ENCODE measurements around the gene NKX2-1. TPM values are rescaled to one million over a fixed set of nuclear protein-coding genes. Genes with fewer than 3 reads are reported as not detected.
A peak's percentile ranks its signal among the peaks of the same experiment; 100 is the strongest.

NKX2-1 gene
- total and polyA plus RNA-seq, 10 of the 15 experiments (the other 5 are each of a cell fraction or from before 2014, with no cell fraction given): 0.03 TPM; not detected in 9

DNA sequence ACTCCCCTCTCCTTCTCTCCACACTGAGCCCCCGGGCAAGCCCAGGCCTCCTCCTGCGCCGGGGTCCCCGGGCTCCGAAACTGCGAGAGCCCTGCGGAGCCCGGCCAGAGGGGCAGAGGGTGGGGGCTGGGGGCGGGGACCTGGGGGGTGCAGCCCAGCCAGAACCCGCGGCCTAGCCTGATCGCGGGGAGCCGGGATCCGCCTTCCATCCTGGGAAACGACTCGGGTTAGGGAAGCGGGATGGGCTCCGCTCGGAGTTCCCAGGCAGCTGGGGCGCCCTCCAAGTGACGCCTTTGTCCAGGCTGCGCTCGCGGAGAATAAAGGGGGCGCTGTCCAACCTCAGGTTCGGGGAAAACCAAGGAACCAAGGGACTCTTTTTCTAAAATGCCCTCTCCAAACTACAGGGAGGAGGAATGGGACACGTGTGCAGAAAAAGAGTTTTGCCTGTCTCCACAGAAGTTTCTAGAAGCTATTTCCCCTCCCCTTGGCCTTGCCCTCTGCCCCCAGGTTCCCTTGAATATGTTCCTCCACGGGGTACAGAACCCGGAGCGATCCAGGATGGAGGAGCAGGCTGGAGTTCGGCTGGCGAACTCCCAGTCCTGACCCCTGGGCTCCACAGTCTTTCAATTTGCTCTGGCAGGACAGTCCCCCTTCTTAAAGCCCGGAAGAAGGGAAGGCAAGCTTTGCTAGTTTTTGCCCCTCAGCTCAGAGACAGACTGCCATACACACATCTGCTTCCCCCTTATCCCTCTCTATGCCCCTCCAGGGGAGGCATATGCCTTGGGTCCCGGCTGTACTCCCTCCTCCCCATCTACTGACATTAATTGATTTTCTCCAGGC is 13.9 kb downstream of the NKX2-1 start (continued):
- TF ChIP-seq, protein P1, sequence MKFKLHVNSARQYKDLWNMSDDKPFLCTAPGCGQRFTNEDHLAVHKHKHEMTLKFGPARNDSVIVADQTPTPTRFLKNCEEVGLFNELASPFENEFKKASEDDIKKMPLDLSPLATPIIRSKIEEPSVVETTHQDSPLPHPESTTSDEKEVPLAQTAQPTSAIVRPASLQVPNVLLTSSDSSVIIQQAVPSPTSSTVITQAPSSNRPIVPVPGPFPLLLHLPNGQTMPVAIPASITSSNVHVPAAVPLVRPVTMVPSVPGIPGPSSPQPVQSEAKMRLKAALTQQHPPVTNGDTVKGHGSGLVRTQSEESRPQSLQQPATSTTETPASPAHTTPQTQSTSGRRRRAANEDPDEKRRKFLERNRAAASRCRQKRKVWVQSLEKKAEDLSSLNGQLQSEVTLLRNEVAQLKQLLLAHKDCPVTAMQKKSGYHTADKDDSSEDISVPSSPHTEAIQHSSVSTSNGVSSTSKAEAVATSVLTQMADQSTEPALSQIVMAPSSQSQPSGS (IDR thresholded peaks at IDR 0.05; ENCODE audit: low read length): no peak
- no peak for TF ChIP-seq POU2F2 (IDR thresholded peaks at IDR 0.05; ENCODE audit: borderline replicate concordance, low read depth, low read length)
- no peak for TF ChIP-seq RB1 (IDR thresholded peaks at IDR 0.05; ENCODE audit: borderline replicate concordance)
- TF ChIP-seq MXI1 (IDR thresholded peaks at IDR 0.05; ENCODE audit: low read depth, low read length): no peak
- TF ChIP-seq, protein P2, sequence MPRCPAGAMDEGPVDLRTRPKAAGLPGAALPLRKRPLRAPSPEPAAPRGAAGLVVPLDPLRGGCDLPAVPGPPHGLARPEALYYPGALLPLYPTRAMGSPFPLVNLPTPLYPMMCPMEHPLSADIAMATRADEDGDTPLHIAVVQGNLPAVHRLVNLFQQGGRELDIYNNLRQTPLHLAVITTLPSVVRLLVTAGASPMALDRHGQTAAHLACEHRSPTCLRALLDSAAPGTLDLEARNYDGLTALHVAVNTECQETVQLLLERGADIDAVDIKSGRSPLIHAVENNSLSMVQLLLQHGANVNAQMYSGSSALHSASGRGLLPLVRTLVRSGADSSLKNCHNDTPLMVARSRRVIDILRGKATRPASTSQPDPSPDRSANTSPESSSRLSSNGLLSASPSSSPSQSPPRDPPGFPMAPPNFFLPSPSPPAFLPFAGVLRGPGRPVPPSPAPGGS (IDR thresholded peaks at IDR 0.05; ENCODE audit: borderline replicate concordance, insufficient read depth, low read depth, low read length, poor library complexity, severe bottlenecking): no peak

DNA sequence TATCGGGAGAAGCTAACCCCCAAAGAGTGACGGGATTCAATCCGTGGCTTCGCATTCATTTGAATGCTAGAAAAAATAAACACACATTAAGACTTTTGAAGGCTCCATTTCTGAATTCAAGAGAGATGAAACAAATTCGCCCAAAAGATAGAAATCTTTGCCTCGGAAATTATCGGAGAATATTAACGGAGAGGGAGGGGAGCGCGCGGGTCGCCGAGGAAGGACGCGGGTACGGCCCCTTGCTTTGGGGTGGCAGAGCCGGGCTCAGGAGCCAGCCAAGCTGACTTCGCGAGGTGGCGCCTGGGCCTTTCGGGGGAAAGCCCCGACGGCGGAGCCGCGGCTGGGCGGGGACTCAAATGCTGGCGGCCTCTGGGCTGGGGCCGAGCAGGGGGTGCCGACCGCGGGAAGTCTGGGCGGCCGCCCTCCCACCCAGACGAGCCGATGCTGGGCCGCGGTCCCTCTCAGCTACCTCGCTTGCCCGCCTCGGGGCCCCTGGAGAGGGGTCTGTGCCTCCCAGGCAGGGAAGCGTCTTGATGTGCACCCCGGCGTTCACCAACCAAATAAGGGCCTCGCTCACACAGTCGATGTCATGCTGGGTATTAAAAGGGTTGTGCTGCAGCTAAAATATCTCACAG is 14.7 kb downstream of the NKX2-1 start:
- peaks cover 2 to 5% of the 10 kb centered on the region in 2 experiments; a peak in 3 of 4 replicates for H3K27me3 ChIP-seq (replicated peaks in 1 of 2; ENCODE audit: control insufficient read depth in 2 of 2, insufficient read depth in 2 of 2, low read length in 1 of 2)
- no peak overlapping the region for H3K4me3 ChIP-seq
- no peaks in the 10 kb centered on the region for H3K79me2 ChIP-seq (ENCODE audit: control insufficient read depth, insufficient read depth, low read length)
- BruUV-seq (replicated peaks): no TSS peak
- ChIA-PET CTCF (no interaction called here), RAD21 (ENCODE audit: unreplicated experiment) (no interaction called here), POLR2A (no interaction called here), SMC1A (ENCODE audit: uncharacterized antibody, unreplicated experiment) (no interaction called here)
- ATAC-seq: peak; percentile 80
- no peak for DNase-seq (ENCODE audit: low read depth, low spot score)
- no peak overlapping the region for H3K9ac ChIP-seq (ENCODE audit: control insufficient read depth, insufficient read depth, low read length)
- no peaks in the 10 kb centered on the region for H4K20me1 ChIP-seq (ENCODE audit: control insufficient read depth, insufficient read depth)
- no peak overlapping the region for H2AFZ ChIP-seq (ENCODE audit: control insufficient read depth, low read depth, low read length)
- H3K4me2 ChIP-seq (ENCODE audit: control insufficient read depth, insufficient read depth): no peak overlapping the region
- FAIRE-seq: no peak
- H3K4me1 ChIP-seq (ENCODE audit: control insufficient read depth, insufficient read depth, low read length): no peaks in the 10 kb centered on the region
- 0 out of 2 replicates have a peak, but pooled peaks have one; percentile 18 for TF ChIP-seq LARP7 (IDR thresholded peaks at IDR 0.05)
- TF ChIP-seq, protein P3, sequence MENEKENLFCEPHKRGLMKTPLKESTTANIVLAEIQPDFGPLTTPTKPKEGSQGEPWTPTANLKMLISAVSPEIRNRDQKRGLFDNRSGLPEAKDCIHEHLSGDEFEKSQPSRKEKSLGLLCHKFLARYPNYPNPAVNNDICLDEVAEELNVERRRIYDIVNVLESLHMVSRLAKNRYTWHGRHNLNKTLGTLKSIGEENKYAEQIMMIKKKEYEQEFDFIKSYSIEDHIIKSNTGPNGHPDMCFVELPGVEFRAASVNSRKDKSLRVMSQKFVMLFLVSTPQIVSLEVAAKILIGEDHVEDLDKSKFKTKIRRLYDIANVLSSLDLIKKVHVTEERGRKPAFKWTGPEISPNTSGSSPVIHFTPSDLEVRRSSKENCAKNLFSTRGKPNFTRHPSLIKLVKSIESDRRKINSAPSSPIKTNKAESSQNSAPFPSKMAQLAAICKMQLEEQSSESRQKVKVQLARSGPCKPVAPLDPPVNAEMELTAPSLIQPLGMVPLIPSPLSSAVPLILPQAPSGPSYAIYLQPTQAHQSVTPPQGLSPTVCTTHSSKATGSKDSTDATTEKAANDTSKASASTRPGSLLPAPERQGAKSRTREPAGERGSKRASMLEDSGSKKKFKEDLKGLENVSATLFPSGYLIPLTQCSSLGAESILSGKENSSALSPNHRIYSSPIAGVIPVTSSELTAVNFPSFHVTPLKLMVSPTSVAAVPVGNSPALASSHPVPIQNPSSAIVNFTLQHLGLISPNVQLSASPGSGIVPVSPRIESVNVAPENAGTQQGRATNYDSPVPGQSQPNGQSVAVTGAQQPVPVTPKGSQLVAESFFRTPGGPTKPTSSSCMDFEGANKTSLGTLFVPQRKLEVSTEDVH (IDR thresholded peaks at IDR 0.05; ENCODE audit: low read depth, partially characterized antibody): no peak
- TF ChIP-seq, protein P4, sequence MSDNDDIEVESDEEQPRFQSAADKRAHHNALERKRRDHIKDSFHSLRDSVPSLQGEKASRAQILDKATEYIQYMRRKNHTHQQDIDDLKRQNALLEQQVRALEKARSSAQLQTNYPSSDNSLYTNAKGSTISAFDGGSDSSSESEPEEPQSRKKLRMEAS (IDR thresholded peaks at IDR 0.05; ENCODE audit: low read depth, low read length): no peak
- H3K36me3 ChIP-seq (ENCODE audit: control insufficient read depth in 2 of 2, insufficient read depth in 2 of 2, low read length in 1 of 2): no peaks in the 10 kb centered on the region
- in situ Hi-C loops (cut with MboI) (no loop called here), intact Hi-C loops (cut with micrococcal nuclease; ENCODE audit: unreplicated experiment) (no loop called here)
- 9% methylated on average over 46 of the region's 46 CpGs for WGBS (ENCODE audit: insufficient coverage, insufficient replicate concordance, low lambda C conversion rate, missing lambda C conversion rate)
- H3K9me3 ChIP-seq (replicated peaks; ENCODE audit: control insufficient read depth, insufficient read depth, low read length): no peaks in the 10 kb centered on the region
- H3K27ac ChIP-seq (ENCODE audit: control insufficient read depth, insufficient read depth): no peak overlapping the region

Measured in GM12878 (cell line).